ENCODE results near the gene VPS54. TPM values are rescaled to one million over a fixed set of nuclear protein-coding genes. Genes with fewer than 3 reads are reported as not detected.

The VPS54 gene
- total RNA-seq, 4 donors from 2014 or later: 21.7 to 33.2 (median 27.2) TPM

- no peak overlapping the region for H3K4me3 ChIP-seq
- peaks cover 0 to 15% (median 0%) of the 10 kb centered on the region in 3 donors for H3K4me1 ChIP-seq
- no peaks in the 10 kb centered on the region for H3K36me3 ChIP-seq
- ATAC-seq: no peak
- H3K27ac ChIP-seq: peak overlapping the region in 2 of 4 donors; percentile 66 to 72
- 79 to 92% methylated on average over 3 of the region's 3 CpGs for WGBS, 2 donors (ENCODE audit: low coverage in 1 of 2)
- TF ChIP-seq EP300 (IDR thresholded peaks at IDR 0.05): no peak
- TF ChIP-seq POLR2A (IDR thresholded peaks at IDR 0.05): no peak
- TF ChIP-seq, protein P1, sequence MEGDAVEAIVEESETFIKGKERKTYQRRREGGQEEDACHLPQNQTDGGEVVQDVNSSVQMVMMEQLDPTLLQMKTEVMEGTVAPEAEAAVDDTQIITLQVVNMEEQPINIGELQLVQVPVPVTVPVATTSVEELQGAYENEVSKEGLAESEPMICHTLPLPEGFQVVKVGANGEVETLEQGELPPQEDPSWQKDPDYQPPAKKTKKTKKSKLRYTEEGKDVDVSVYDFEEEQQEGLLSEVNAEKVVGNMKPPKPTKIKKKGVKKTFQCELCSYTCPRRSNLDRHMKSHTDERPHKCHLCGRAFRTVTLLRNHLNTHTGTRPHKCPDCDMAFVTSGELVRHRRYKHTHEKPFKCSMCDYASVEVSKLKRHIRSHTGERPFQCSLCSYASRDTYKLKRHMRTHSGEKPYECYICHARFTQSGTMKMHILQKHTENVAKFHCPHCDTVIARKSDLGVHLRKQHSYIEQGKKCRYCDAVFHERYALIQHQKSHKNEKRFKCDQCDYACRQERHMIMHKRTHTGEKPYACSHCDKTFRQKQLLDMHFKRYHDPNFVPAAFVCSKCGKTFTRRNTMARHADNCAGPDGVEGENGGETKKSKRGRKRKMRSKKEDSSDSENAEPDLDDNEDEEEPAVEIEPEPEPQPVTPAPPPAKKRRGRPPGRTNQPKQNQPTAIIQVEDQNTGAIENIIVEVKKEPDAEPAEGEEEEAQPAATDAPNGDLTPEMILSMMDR (IDR thresholded peaks at IDR 0.05): no peak
- TF ChIP-seq POLR2AphosphoS5 (IDR thresholded peaks at IDR 0.05): no peak
- H3K27me3 ChIP-seq: no peaks in the 10 kb centered on the region
- no peaks in the 10 kb centered on the region for H3K9me3 ChIP-seq
Observed at GRCh38 chr2:64063454-64063853, 44.2 kb upstream of the VPS54 start.

GRCh38 chr2:64062840-64063239 is 43.6 kb upstream of the VPS54 start:
- TF ChIP-seq, protein P1 (IDR thresholded peaks at IDR 0.05): no peak
- TF ChIP-seq EP300 (IDR thresholded peaks at IDR 0.05) (no peak), POLR2A (IDR thresholded peaks at IDR 0.05) (no peak), POLR2AphosphoS5 (IDR thresholded peaks at IDR 0.05) (no peak)
- H3K27me3 ChIP-seq: no peaks in the 10 kb centered on the region
- H3K9me3 ChIP-seq: no peaks in the 10 kb centered on the region
- H3K4me1 ChIP-seq: peaks cover 0 to 15% (median 0%) of the 10 kb centered on the region in 3 donors
- H3K36me3 ChIP-seq: no peaks in the 10 kb centered on the region
- no peak overlapping the region for H3K27ac ChIP-seq
- ATAC-seq: no peak
- H3K4me3 ChIP-seq: no peak overlapping the region

DNA sequence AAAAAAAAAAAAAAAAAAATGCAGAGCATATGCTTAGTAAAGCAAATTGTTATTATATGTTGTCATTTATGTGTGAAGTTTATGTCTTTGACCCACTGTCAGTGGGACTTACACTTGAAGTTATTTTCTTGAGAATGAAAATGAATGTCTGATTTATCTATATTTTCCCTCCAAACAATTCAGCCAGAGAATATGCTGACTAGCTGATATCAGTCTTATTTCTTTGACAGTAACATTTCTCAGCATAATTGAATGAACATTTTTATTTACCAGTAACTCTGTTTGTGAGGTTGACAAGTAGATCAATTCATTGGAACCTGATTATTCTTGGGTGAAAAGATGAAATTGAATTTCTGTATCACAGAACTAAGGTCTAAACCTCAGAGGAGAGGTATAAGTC is 40.0 kb upstream of the VPS54 start:
- TF ChIP-seq EP300 (IDR thresholded peaks at IDR 0.05) (no peak), POLR2A (IDR thresholded peaks at IDR 0.05) (no peak), POLR2AphosphoS5 (IDR thresholded peaks at IDR 0.05) (no peak)
- TF ChIP-seq, protein P1 (IDR thresholded peaks at IDR 0.05): no peak
- no peak overlapping the region for H3K27ac ChIP-seq
- H3K4me3 ChIP-seq: no peak overlapping the region
- peaks cover 0 to 8% (median 0%) of the 10 kb centered on the region in 3 donors for H3K4me1 ChIP-seq
- no peaks in the 10 kb centered on the region for H3K27me3 ChIP-seq
- no peak for ATAC-seq
- H3K9me3 ChIP-seq: no peaks in the 10 kb centered on the region
- no peaks in the 10 kb centered on the region for H3K36me3 ChIP-seq

DNA sequence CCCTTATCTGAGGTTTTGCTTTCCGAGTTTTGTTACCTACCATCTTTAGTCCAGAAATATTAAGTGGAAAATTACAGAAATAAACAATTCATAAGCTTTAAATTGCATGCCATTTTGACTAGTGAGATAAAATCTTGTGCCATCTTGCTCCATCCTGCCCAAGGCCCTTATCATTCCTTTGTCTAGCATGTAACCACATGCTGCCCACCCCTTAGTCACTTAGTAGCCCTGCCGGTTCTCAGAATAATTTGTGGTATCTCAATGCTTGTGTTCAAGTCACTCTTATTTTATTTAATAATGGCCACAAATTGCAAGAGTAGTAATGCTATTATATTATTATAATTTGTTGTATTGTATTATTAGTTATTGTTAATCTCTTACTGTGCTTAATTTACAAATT is 36.8 kb upstream of the VPS54 start:
- TF ChIP-seq EP300 (IDR thresholded peaks at IDR 0.05) (no peak), POLR2AphosphoS5 (IDR thresholded peaks at IDR 0.05) (no peak), POLR2A (IDR thresholded peaks at IDR 0.05) (no peak)
- TF ChIP-seq, protein P1 (IDR thresholded peaks at IDR 0.05): no peak
- Histone ChIP-seq H3K9me3 (no peaks in the 10 kb centered on the region), H3K27me3 (no peaks in the 10 kb centered on the region)

DNA sequence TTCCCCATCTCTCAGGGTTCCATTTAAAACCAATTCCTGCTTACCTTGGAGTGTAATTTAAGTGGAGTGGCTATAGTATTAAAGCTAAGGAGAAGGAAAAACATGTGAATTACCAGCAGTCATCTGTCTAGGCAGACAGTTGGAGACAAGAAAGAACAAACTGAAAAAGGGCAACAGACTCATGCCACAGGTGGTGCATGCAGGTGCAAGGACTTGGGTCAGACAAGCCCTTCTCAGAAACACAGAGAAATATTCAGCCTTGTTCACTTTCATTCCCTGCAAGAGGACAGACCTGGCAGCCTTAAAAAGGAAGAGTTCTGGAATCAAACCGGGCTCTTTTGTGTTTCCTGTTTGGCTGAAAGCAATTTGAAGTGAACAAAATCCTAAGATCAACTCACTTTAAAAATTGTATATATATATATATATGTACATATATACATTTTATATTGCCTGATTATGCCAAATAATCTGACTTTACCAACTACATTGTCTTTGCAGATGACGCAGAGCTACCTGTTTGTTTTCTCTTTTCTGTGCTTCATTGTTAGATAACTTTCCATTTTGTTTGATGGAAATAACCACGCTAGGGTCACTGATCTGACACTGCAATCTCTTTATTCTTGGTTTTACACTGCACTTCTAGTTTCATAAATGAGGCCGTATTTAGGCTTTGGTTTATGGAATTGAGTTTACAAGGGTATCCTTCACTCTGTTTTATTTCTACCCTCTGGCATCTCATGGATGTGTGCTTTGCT is 35.1 kb upstream of the VPS54 start:
- WGBS, 2 donors (ENCODE audit: low coverage in 1 of 2): 67 to 87% methylated on average over 4 of the region's 4 CpGs
- Histone ChIP-seq H3K27ac (no peak overlapping the region), H3K4me3 (no peak overlapping the region), H3K4me1 (no peaks in the 10 kb centered on the region), H3K9me3 (no peaks in the 10 kb centered on the region), H3K27me3 (no peaks in the 10 kb centered on the region), H3K36me3 (no peaks in the 10 kb centered on the region)
- no peak for ATAC-seq
- TF ChIP-seq EP300 (IDR thresholded peaks at IDR 0.05) (no peak), POLR2A (IDR thresholded peaks at IDR 0.05) (no peak), POLR2AphosphoS5 (IDR thresholded peaks at IDR 0.05) (no peak)
- TF ChIP-seq, protein P1 (IDR thresholded peaks at IDR 0.05): no peak

More for the DNA sequence above, 36.8 kb upstream of the VPS54 start:
- Histone ChIP-seq H3K4me3 (no peak overlapping the region), H3K4me1 (no peaks in the 10 kb centered on the region), H3K27ac (no peak overlapping the region), H3K36me3 (no peaks in the 10 kb centered on the region)
- no peak for ATAC-seq
- 62 to 100% methylated on average over 1 to 2 of the region's 2 CpGs for WGBS, 2 donors (ENCODE audit: low coverage in 1 of 2)

Data from gastroesophageal sphincter (tissue), 4 donors.